NCI-H345 treated with DMSO at 0.1 percent for 48 hours (cell line): ENCODE measurements around the gene MITF.

ENCODE experiments used
- DNase-seq: peaks from one replicate; lab custom pipeline; 2025; ENCODE audit not compliant: unreplicated experiment; lab: John Stamatoyannopoulos, UW

The MITF gene

GRCh38 chr3:69868841-69869420 is 129.7 kb downstream of the MITF start:
- DNase-seq = no peak

- no peak for DNase-seq
Measured at GRCh38 chr3:69869643-69870042, 130.4 kb downstream of the MITF start.

GRCh38 chr3:69871251-69871650 is 132.0 kb downstream of the MITF start:
- DNase-seq = no peak

- no peak for DNase-seq
Measured at GRCh38 chr3:69871868-69872267, 132.6 kb downstream of the MITF start.

GRCh38 chr3:69872783-69873378 is 133.6 kb downstream of the MITF start:
- no peak for DNase-seq

GRCh38 chr3:69876073-69876472 is 136.8 kb downstream of the MITF start:
- no peak for DNase-seq

GRCh38 chr3:69878254-69878653 is 139.0 kb downstream of the MITF start:
- DNase-seq = no peak

- DNase-seq = no peak
Measured at GRCh38 chr3:69879051-69879450, 139.8 kb downstream of the MITF start.

GRCh38 chr3:69880069-69880640 is 140.9 kb downstream of the MITF start:
- DNase-seq = no peak

- no peak for DNase-seq
Measured at GRCh38 chr3:69881051-69881450, 141.8 kb downstream of the MITF start.

- DNase-seq = no peak
Measured at GRCh38 chr3:69881756-69882428, 142.6 kb downstream of the MITF start.

- no peak for DNase-seq
Measured at GRCh38 chr3:69882560-69882959, 143.3 kb downstream of the MITF start.

GRCh38 chr3:69888040-69888942 is 149.0 kb downstream of the MITF start:
- DNase-seq = no peak

GRCh38 chr3:69888943-69889315 is 149.7 kb downstream of the MITF start:
- DNase-seq = no peak

- no peak for DNase-seq
Measured at GRCh38 chr3:69890084-69890483, 150.8 kb downstream of the MITF start.

GRCh38 chr3:69890691-69891090 is 151.4 kb downstream of the MITF start:
- DNase-seq = no peak

- no peak for DNase-seq
Measured at GRCh38 chr3:69892706-69893105, 153.4 kb downstream of the MITF start.

- no peak for DNase-seq
Measured at GRCh38 chr3:69893274-69893673, 154.0 kb downstream of the MITF start.

- no peak for DNase-seq
Measured at GRCh38 chr3:69896095-69896494, 156.8 kb downstream of the MITF start.

GRCh38 chr3:69900331-69900730 is 161.1 kb downstream of the MITF start:
- no peak for DNase-seq

- no peak for DNase-seq
Measured at GRCh38 chr3:69901802-69902201, 162.5 kb downstream of the MITF start.
